ENCODE measurements around the gene USP35. TPM values are rescaled to one million over a fixed set of nuclear protein-coding genes. Genes with fewer than 3 reads are reported as not detected.
A peak's percentile ranks its signal among the peaks of the same experiment; 100 is the strongest.
"Not testable (repeated sequence)": the region's sequence is repeated elsewhere in the genome, so short reads cannot be mapped to it uniquely, and the experiment has no call there.

Gene USP35
- total RNA-seq, 1 experiment from 2014 or later, result 7.8 TPM

DNA sequence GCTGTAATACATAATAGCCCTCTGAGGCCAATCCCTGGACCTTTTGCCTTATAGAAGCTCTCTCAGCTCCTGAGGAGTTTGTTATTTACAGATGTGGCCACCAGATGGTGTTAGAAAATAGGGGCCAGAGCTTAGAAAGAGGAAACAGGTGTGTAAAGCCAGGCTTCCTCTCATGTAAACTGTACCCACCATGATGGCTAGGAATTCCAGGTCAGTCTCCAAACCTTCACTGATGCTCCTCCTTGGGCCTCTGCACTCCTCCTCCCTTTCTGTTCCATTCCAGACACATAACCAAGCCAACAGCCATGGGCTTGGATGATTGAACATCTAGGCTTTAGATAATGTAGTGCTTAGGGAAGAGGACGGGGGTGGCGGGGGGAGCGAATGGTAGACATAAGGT lies 39.7 kb downstream of the USP35 start:
- H3K27me3 Mint-ChIP-seq (ENCODE audit: unreplicated experiment), result no peaks in the 10 kb centered on the region

DNA sequence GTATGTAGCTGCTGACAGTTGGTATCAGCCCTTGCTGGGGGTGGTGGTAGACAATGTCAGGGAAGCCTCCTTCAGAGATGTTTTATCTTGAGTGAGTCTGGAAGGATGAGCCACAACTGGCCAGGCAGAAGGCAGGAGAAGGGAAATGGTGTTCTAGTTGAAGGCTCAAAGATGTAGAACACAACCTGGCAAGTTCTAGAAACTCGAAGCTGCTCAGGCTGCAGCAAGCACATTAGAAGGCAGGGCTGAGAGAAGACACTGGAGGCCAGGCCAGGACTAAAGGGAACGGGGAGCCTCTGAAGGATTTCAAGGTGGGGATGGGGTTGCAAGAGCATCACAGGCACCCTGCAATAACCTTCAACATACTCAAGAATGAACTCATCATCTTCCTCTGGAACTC lies 40.4 kb downstream of the USP35 start:
- no TSS peak for BruUV-seq (replicated peaks)

More for the DNA sequence above, 39.7 kb downstream of the USP35 start:
- Mint-ChIP-seq H3K4me3 (ENCODE audit: low read depth, unreplicated experiment) (no peak overlapping the region), H3K4me1 (ENCODE audit: low read depth, unreplicated experiment) (no peaks in the 10 kb centered on the region), H3K36me3 (ENCODE audit: insufficient read depth, unreplicated experiment) (peaks cover 12% of the 10 kb centered on the region), H3K27ac (ENCODE audit: unreplicated experiment) (no peak overlapping the region), H3K9me3 (ENCODE audit: low read depth, unreplicated experiment) (no peaks in the 10 kb centered on the region)
- intact Hi-C loops (cut with micrococcal nuclease; ENCODE audit: unreplicated experiment), result loop anchor here (1.0 to 2.0 kb wide), 2 partner anchors 190 to 336 kb away; no protein-coding TSS in a partner anchor
- BruUV-seq (replicated peaks), result no TSS peak
- CTCF ChIA-PET, result interaction anchor here (0.5 to 1.6 kb wide), 12 partner anchors 10 to 346 kb away, joined by 3 to 36 read pairs (median 3); partner anchors contain the start of genes GAB2, KCTD21 and NARS2
- DNase-seq, result peak; percentile 45
- TF ChIP-seq, protein P1, sequence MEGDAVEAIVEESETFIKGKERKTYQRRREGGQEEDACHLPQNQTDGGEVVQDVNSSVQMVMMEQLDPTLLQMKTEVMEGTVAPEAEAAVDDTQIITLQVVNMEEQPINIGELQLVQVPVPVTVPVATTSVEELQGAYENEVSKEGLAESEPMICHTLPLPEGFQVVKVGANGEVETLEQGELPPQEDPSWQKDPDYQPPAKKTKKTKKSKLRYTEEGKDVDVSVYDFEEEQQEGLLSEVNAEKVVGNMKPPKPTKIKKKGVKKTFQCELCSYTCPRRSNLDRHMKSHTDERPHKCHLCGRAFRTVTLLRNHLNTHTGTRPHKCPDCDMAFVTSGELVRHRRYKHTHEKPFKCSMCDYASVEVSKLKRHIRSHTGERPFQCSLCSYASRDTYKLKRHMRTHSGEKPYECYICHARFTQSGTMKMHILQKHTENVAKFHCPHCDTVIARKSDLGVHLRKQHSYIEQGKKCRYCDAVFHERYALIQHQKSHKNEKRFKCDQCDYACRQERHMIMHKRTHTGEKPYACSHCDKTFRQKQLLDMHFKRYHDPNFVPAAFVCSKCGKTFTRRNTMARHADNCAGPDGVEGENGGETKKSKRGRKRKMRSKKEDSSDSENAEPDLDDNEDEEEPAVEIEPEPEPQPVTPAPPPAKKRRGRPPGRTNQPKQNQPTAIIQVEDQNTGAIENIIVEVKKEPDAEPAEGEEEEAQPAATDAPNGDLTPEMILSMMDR (IDR thresholded peaks at IDR 0.05; ENCODE audit: unreplicated experiment), result no peak

DNA sequence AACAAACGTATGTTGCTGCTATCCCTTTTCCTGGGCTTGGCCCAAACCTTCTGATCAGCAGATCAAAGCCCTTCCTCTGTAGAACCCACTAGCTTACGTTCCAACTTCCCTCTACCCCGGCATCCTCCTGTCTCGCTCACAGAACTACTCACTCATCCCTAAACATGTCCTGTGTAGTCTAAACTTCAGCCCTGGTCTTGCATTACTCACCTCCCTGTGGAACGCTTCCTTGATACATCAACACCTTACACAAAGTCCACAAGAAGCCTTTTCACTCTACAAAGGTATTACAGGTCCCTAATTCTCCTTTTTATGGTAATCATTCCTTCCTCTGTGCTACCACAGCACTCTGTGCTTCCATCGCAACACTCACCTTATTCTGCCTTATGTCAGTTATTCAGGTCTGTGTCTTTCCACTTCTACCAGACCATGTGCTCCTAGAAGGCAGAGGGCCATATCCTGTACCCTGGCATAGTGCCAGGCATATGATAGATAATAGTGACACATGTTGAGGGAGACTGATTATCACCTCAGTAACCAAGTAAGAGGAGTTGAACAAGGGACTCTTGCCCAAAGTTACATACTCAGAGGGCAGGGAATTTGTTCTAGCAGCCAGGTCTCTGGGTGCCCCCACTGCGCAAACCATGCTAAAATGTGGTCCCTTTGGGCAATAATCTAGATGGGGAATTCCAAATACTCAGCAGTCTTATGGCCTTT lies 41.6 kb downstream of the USP35 start:
- Mint-ChIP-seq H3K4me1 (ENCODE audit: low read depth, unreplicated experiment) (no peaks in the 10 kb centered on the region), H3K9me3 (ENCODE audit: low read depth, unreplicated experiment) (no peaks in the 10 kb centered on the region), H3K27me3 (ENCODE audit: unreplicated experiment) (no peaks in the 10 kb centered on the region), H3K36me3 (ENCODE audit: insufficient read depth, unreplicated experiment) (peaks cover 2% of the 10 kb centered on the region), H3K27ac (ENCODE audit: unreplicated experiment) (no peak overlapping the region), H3K4me3 (ENCODE audit: low read depth, unreplicated experiment) (no peak overlapping the region)
- no TSS peak for BruUV-seq (replicated peaks)
- CTCF ChIA-PET, result no interaction called here
- DNase-seq, result no peak
- intact Hi-C loops (cut with micrococcal nuclease; ENCODE audit: unreplicated experiment), result no loop called here
- TF ChIP-seq, protein P1 (IDR thresholded peaks at IDR 0.05; ENCODE audit: unreplicated experiment), result no peak

More for the DNA sequence above, 40.4 kb downstream of the USP35 start:
- intact Hi-C loops (cut with micrococcal nuclease; ENCODE audit: unreplicated experiment), result loop anchor here (2.0 kb wide), 1 partner anchor 190 kb away; no protein-coding TSS in a partner anchor
- DNase-seq, result no peak
- Mint-ChIP-seq H3K4me3 (ENCODE audit: low read depth, unreplicated experiment) (no peak overlapping the region), H3K27me3 (ENCODE audit: unreplicated experiment) (no peaks in the 10 kb centered on the region), H3K9me3 (ENCODE audit: low read depth, unreplicated experiment) (no peaks in the 10 kb centered on the region), H3K27ac (ENCODE audit: unreplicated experiment) (no peak overlapping the region), H3K36me3 (ENCODE audit: insufficient read depth, unreplicated experiment) (peaks cover 10% of the 10 kb centered on the region), H3K4me1 (ENCODE audit: low read depth, unreplicated experiment) (no peaks in the 10 kb centered on the region)
- CTCF ChIA-PET, result interaction anchor here (1.6 kb wide), 1 partner anchor 335 kb away, joined by 36 read pairs; no protein-coding TSS in a partner anchor
- TF ChIP-seq, protein P1 (IDR thresholded peaks at IDR 0.05; ENCODE audit: unreplicated experiment), result no peak

DNA sequence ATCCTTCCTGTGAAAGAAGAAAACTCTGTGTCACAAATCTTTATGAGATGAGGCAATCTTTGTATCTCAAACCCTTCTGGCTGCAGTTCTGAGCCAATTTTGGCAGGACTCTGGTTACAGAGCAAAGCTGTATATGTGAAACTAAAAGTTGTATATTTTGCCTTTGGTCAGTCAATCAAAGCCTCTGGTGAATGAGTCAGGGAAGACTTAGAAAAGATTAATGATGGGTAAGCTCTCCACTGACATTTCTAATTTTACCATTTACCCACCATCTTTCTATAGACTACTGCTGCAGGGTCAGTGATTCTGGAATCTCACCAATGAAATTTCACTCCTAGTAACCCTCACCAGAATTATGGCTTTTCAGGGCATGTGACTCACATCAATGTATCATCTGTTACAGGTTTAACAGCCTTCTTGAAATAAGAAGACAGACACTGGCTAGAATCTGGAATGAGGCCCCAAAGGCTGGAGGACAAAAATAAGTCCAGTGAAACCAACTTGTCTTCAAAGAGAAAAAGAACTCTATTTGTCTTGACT lies 43.3 kb downstream of the USP35 start:
- Mint-ChIP-seq H3K27me3 (ENCODE audit: unreplicated experiment) (no peaks in the 10 kb centered on the region), H3K27ac (ENCODE audit: unreplicated experiment) (no peak overlapping the region), H3K4me3 (ENCODE audit: low read depth, unreplicated experiment) (no peak overlapping the region), H3K9me3 (ENCODE audit: low read depth, unreplicated experiment) (no peaks in the 10 kb centered on the region), H3K4me1 (ENCODE audit: low read depth, unreplicated experiment) (no peaks in the 10 kb centered on the region), H3K36me3 (ENCODE audit: insufficient read depth, unreplicated experiment) (no peaks in the 10 kb centered on the region)
- intact Hi-C loops (cut with micrococcal nuclease; ENCODE audit: unreplicated experiment), result no loop called here
- BruUV-seq (replicated peaks), result no TSS peak
- CTCF ChIA-PET, result interaction anchor here (0.7 kb wide), 1 partner anchor 19 kb away, joined by 3 read pairs; no protein-coding TSS in a partner anchor
- no peak for DNase-seq
- TF ChIP-seq, protein P1 (IDR thresholded peaks at IDR 0.05; ENCODE audit: unreplicated experiment), result no peak

DNA sequence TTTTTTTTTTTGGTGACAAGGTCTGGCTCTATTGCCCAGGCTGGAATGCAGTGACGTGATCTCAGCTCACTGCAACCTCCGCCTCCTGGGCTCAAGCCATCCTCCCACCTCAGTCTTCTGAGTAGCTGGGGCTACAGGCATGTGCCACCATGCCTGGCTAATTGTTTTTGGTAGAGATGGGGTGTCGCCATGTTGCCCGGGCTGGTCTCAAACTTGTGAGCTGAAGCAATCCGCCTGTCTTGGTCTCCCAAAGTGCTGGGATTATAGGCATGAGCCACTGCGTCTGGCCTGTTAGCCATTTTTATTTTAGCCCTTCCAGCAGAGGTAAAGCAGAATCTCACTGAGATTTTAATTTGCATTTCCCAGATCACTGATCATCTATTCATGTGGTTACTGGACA lies 44.3 kb downstream of the USP35 start:
- H3K36me3 Mint-ChIP-seq (ENCODE audit: insufficient read depth, unreplicated experiment); H3K4me3 Mint-ChIP-seq (ENCODE audit: low read depth, unreplicated experiment); H3K27ac Mint-ChIP-seq (ENCODE audit: unreplicated experiment); H3K4me1 Mint-ChIP-seq (ENCODE audit: low read depth, unreplicated experiment); H3K27me3 Mint-ChIP-seq (ENCODE audit: unreplicated experiment); BruUV-seq (replicated peaks); H3K9me3 Mint-ChIP-seq (ENCODE audit: low read depth, unreplicated experiment); DNase-seq; intact Hi-C loops (cut with micrococcal nuclease; ENCODE audit: unreplicated experiment): not testable (repeated sequence)
- CTCF ChIA-PET, result interaction anchor here (0.6 kb wide), 1 partner anchor 180 kb away, joined by 3 read pairs; no protein-coding TSS in a partner anchor
